Ishikawa (cell line): ENCODE measurements around the gene ANKRD13D.

Source experiments
- CEBPB ChIP-seq: IDR thresholded peaks from 2 replicates; pipeline ENCODE4 v1.6.1; 2012
- CREB1 ChIP-seq: IDR thresholded peaks from 2 replicates; pipeline ENCODE4 v1.6.1; 2012; ENCODE audit warnings: low read depth
- EGR1 ChIP-seq: IDR thresholded peaks from 2 replicates; pipeline ENCODE4 v1.6.1; 2012
- EP300 ChIP-seq: IDR thresholded peaks from 2 replicates; pipeline ENCODE4 v1.6.1; 2012; ENCODE audit warnings: borderline replicate concordance
- FOXM1 ChIP-seq: IDR thresholded peaks from 2 replicates; pipeline ENCODE4 v1.6.1; 2012; ENCODE audit warnings: low read depth, borderline replicate concordance
- MAX ChIP-seq: IDR thresholded peaks from 2 replicates; pipeline ENCODE4 v1.6.1; 2012
- NFIC ChIP-seq: IDR thresholded peaks from 2 replicates; pipeline ENCODE4 v1.6.1; 2012
- RAD21 ChIP-seq: IDR thresholded peaks from 2 replicates; pipeline ENCODE4 v1.6.1; 2012; ENCODE audit warnings: low read depth
- REST ChIP-seq: IDR thresholded peaks from 2 replicates; pipeline ENCODE4 v1.6.1; 2012; ENCODE audit warnings: low read depth, mild to moderate bottlenecking
- TAF1 ChIP-seq: IDR thresholded peaks from 2 replicates; pipeline ENCODE4 v1.6.1; 2012; ENCODE audit warnings: low read depth, mild to moderate bottlenecking
- TCF12 ChIP-seq: IDR thresholded peaks from 2 replicates; pipeline ENCODE4 v1.6.1; 2012; ENCODE audit warnings: low read depth
- TEAD4 ChIP-seq: IDR thresholded peaks from 2 replicates; pipeline ENCODE4 v1.6.1; 2012
- USF1 ChIP-seq: IDR thresholded peaks from 2 replicates; pipeline ENCODE4 v1.6.1; 2012
- YY1 ChIP-seq: IDR thresholded peaks from 2 replicates; pipeline ENCODE4 v1.6.1; 2012; ENCODE audit warnings: low read depth
- ZBTB7A ChIP-seq: IDR thresholded peaks from 2 replicates; pipeline ENCODE4 v1.6.1; 2012; ENCODE audit warnings: low read depth

Gene ANKRD13D

GRCh38 chr11:67266449-67267187 lies 22.5 kb upstream of the ANKRD13D start, which contains the start of gene GRK2:
Gene GRK2 (plus strand): TSS chr11:67266473. CDS start chr11:67266700, 227 bp downstream.
- TF ChIP-seq CREB1: no peak
- TF ChIP-seq TCF12: no peak
- TF ChIP-seq EGR1: no peak
- TF ChIP-seq TAF1: peak; percentile 49; the same call in 1 of the 2 replicates
- peak; percentile 86 for TF ChIP-seq YY1

DNA sequence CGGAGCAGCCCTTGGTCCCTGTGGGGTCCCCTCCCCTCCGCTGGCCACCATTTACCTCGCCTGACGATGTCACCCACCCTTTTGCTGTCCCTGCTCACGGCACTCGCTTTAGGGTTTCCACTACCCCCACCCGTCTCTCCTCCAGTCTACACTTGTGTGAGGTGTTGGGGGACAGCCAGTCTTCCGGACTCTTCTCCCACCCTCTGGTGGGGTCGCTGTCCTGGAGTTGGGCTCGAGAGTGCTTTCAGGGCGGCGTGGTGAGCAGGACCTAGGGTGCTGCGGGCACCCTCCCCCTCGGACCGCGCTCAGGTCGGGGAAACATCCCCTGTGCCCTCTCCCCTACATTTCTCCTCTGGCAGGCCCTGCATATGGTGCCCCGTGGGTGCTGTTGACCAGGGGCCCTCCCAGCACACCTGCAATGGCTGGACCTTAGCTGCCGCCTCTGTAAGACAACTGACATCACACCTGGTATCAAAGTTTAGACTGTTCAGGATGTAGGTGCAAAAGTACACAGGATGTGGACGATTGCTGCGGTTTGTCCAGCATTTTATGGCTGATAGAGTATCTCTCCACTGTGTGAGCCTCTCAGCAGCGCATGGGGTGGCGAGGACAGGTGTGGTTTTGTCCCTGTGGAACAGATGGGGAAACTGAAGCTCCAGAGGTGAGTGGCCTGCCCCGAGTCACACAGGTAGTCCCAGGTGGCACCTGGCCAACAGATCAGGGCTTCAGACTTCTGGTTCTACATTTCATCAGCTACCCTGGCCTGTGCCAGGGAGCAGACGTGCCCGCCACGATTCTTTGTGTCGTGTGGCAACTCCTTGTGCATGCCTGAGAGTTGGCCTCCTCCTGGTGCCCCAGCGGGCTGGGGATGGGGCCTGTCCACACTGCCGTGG lies 21.7 kb upstream of the ANKRD13D start:
- no peak for TF ChIP-seq ZBTB7A
- TF ChIP-seq MAX: no peak
- TF ChIP-seq EP300: no peak
- no peak for TF ChIP-seq REST
- no peak for TF ChIP-seq TCF12
- TF ChIP-seq CEBPB: no peak
- TF ChIP-seq CREB1: no peak
- TF ChIP-seq YY1: no peak
- TF ChIP-seq TAF1: no peak
- TF ChIP-seq USF1: no peak
- no peak for TF ChIP-seq TEAD4
- TF ChIP-seq NFIC: no peak
- no peak for TF ChIP-seq EGR1
- no peak for TF ChIP-seq RAD21
- TF ChIP-seq FOXM1: no peak

- TF ChIP-seq CREB1 (no peak), ZBTB7A (no peak), TEAD4 (no peak), REST (no peak), USF1 (no peak), EGR1 (no peak), MAX (no peak), EP300 (no peak)
Observed at GRCh38 chr11:67268081-67268961, 20.8 kb upstream of the ANKRD13D start.

- no peak for TF ChIP-seq FOXM1
- no peak for TF ChIP-seq MAX
- TF ChIP-seq RAD21: no peak
- TF ChIP-seq EGR1: no peak
- no peak for TF ChIP-seq CEBPB
- TF ChIP-seq ZBTB7A: no peak
- no peak for TF ChIP-seq TEAD4
- TF ChIP-seq TCF12: no peak
- TF ChIP-seq TAF1: no peak
- no peak for TF ChIP-seq REST
- TF ChIP-seq YY1: no peak
Observed at GRCh38 chr11:67268962-67269268, 20.2 kb upstream of the ANKRD13D start.
